ENCODE data around the gene ARHGDIA.

ARHGDIA gene

GRCh38 chr17:81905993-81906392 lies 34.9 kb upstream of the ARHGDIA start:
- DNase-seq (ENCODE audit: low spot score), result no peak

- DNase-seq (ENCODE audit: low spot score), result no peak
Measured at GRCh38 chr17:81905424-81905875, 34.3 kb upstream of the ARHGDIA start.

- DNase-seq (ENCODE audit: low spot score), result no peak
Measured at GRCh38 chr17:81904600-81905423, 33.7 kb upstream of the ARHGDIA start.

GRCh38 chr17:81903896-81904599 lies 32.9 kb upstream of the ARHGDIA start:
- DNase-seq (ENCODE audit: low spot score), result no peak

DNA sequence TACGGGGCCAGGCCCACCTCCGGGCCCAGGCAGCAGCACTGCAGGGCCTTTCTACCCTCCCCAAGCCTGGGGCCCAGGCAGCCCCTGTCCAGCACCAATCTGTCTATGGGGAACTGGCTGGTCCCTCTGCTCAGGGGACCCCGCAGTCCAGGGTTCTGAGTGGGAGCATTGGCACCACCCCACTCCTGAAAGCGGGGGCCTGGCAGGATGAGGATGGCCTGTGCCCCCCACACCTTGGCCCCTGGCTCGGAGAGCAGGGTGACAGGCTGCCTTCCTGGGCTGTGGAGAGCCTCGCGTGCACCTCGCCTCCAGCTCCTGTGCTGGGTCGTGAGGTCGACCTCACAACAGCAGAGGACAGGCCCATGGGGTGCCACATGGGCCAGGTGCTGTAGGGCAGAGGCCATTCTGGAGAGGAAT lies 32.3 kb upstream of the ARHGDIA start:
- DNase-seq (ENCODE audit: low spot score), result no peak

DNA sequence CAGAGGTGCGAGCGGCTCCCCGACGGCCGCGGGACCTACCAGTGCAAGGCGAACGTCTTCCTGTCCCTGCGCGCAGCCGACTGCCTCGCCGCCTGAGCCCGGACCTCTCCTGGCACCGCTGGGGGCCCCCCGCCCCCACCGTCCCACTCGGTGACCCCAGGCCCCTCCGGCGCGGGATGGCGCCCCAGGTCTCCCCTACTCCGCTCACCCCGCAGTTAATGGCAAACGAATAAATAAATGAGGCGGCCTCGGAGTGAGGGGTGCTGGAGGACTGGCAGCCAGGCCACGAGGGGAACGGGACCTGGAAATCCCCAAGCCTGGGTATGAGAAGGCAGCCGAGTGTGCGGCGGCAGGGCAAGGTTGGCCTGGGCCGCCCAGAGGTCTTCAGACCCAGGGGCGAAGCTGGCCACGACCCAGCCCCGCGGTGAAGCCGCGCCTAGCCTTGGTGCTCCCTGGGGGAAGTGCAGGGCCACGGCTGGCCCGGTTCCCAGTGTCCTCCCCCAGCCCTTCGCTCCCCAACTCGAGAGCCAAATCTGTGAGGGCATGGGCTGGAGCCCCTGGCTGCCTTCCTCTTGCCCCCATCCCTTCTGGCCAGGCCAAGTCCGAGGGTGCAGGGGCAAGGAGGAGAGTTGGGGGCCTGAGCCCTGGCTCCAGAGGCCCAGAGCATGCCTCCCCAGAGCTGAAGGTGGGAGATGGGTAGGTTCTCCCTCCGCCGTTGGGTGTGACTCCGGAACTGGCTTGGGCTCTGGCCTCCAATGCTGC lies 31.7 kb upstream of the ARHGDIA start:
- DNase-seq (ENCODE audit: low spot score), result no peak

GRCh38 chr17:81902023-81902652 lies 31.0 kb upstream of the ARHGDIA start, which contains the start of gene NPB:
Gene NPB, plus strand, starts transcription at chr17:81902238. Its CDS starts 40 bp downstream, at chr17:81902278.
- no peak for DNase-seq (ENCODE audit: low spot score)

DNA sequence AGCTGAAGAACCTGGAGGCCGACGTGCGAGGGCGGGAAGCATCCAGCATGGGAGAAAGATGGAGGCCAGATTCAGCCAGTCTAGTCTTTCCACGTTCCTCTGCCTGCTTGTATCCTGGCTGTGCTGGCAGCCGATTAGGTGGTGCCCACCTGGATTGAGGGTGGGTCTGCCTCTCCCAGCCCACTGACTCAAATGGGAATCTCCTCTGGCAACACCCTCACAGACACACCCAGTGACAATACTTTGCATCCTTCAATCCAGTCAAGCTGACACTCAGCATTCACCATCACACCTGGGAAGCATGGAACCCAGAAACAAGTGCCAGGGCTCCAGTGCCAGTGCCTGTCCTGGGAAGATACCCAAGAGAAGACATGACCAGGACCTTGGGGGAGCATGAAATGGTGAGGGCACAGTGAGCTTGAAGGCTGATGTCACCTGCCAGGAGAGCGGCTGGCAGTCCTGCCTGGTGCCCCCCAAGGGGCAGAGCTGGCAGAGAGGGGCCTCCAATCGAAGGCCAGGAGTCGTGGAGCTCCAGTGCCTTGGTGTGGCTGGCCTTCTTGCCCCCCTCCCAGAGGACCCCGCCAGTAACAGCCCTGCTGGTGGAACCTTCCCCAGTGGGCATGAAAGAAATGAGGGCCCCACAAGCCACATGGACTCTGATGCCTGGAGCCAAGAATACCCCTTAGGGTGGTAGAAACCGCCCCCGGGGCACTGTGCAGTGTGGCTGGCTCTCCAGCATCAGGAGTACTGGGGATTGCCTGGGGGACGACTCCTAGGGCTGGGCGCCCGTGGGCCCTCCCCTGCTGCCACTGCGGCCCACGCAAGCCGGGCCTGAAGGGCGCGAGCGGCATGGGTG lies 30.3 kb upstream of the ARHGDIA start:
- no peak for DNase-seq (ENCODE audit: low spot score)

DNA sequence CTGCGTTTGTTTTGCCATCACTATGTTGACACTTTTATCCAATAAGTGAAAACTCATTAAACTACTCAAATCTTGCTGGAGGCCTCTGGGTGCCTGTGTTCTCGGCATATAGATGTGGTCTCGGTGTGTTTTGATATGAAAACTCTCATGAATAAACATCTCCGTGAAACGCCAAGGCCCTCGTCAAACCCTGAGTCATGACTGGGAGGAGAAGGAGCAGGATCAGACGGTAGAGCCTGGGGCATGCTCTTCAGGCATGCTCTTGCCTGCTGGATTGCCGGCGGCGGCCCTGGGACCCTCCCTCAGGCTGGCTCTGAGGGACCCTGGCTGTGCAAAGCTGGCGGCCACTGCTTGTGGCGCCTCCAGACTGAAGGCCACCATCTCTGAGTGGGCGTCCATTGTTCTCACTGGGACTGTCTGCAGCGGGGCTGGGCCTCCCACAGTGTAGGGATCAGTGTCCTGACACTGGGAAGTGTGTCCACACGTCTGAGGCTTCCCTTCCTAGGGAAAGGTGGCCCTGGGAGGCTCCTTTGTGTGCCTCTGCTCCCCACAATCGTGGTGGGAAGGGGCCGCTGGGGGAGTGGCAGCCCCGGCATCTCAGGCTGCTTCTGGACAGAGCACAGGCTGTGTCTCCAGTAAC lies 29.2 kb upstream of the ARHGDIA start:
- no peak for DNase-seq (ENCODE audit: low spot score)

DNA sequence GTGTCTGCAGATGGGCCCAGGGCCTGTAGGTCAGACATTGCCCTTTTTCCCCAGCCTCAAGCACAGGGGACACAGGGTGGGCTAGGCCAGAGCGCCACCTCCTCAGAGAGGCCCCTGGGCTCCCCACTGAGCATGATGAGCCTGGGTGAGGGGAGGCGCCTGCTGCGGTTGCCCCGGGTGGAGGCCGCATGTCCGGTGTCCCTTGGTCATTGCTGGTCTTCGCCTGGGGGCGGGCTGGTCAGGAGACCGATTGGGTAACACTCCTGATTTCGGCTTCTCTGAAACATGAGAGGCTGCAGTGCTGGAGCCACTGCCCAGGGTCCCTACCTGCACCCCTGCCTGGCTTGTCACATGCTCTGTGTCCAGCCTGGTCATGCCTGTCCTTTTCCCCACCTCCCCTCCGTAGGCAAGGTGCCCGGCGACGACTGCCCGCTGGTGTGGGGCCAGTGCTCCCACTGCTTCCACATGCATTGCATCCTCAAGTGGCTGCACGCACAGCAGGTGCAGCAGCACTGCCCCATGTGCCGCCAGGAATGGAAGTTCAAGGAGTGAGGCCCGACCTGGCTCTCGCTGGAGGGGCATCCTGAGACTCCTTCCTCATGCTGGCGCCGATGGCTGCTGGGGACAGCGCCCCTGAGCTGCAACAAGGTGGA lies 28.5 kb upstream of the ARHGDIA start:
- DNase-seq (ENCODE audit: low spot score), result no peak

DNA sequence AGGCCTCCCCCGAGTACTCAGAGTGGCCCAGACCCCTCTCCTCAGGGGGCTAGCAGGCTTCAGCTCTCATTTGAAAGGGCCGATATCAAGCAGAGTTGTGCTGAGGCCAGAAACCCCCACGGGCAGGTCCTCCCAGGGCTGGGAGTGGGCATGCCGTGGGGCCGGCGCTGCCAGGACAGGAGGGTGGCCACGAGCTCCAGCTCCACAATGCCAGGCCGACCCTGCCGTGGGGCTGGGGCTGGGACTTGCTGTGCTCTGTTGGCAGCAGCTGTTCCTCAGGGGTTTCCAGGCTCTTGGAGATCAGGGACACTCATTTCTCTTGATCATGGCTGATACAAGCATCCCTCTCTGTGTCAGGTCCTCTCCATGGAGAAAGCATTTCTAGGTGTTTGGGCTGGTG lies 27.7 kb upstream of the ARHGDIA start:
- DNase-seq (ENCODE audit: low spot score), result no peak

DNA sequence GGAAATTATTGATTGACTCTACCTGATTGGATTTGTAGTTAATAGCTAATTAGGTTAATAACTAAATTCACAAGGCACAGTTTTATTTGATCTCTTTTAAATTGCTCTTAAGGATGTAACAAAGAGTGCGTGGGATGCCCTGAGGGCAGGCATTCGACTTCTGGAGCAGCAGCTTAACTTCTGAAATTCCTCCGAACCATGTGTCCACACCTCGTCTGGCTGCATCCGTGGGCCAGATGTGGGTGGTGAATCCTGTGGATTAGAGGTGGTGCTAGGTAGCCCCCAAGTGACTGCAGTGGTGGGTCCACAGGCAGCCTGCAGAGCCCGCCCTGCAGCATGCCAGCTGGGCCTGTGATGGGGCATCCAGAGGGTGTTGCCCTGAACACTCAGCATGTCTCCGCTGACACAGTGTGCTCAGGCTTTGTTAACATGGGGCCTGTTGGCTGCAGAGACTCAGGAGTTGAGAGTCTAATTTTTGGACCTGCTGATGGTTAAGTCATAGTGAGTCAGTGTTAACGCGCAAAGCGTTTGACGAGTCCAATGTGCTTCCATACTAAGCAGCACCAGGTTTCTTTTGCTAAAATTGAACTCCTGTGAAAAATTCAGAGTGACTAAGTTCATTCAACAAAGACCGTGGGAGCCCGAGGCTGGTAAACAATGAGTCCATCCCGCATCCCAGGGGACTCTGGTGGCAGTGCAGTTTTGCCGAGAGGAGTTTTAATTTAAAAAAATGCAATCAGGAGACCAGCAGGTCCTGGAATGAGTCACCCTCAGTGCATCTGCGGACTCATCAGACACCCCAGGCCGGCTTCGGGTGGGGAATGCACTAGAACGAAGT lies 27.1 kb upstream of the ARHGDIA start:
- DNase-seq (ENCODE audit: low spot score), result no peak

DNA sequence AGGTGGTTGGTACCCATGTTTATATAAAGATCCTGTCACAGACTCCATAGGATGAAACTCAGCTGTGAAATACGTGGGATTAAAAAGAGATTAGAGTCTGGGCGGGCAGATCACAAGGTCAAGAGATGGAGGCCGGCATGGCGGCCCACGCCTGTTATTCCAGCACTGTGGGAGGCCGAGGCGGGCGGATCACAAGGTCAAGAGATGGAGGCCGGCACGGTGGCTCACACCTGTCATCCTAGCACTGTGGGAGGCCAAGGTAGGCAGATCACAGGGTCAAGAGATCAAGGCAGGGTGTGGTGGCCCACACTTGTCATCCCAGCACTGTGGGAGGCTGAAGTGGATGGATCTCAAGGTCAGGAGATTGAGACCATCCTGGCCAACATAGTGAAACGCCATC lies 24.3 kb upstream of the ARHGDIA start:
- no peak for DNase-seq (ENCODE audit: low spot score)

- DNase-seq (ENCODE audit: low spot score), result no peak
Measured at GRCh38 chr17:81891303-81891552, 20.1 kb upstream of the ARHGDIA start.

DNA sequence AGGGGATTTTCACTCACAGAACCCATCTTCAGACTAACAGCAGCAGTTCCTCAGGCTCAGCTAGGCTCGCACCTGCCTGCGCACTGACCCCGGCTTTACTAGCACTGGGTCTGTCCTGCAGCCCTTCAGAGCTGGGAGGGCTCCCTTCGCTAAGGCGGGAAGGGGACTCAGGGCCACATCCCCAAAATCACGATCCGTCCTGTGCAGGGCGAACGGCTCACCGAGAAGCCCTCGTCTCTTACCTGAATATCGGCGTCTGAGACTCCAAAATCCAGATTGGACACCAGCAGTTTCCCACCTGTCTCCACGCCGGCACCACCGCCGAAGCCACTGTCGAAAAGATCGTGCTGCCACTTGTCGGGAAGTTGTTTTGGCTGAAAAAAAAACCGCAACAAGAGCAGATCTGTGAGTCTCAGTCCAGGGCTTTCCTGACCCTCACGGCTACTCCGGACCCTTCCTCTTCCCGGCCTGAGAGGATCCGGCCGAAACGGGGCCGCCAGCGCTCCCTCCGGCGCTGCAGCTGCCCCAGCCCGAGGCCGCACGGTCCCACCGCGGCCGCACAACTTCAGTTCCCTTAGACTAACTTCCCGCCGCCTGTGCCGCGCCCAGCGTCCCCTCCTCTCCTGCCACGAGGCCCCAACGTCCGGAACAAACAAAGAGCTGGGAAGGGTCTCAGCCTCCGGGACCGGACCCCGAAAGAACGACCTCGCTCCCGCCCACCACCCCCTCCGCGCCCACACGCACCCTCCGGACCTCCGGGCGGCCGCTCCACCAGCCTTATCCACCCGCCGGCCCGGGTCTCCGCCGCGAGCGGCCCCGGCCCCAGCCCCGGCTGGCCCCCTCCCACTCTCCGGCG lies 19.5 kb upstream of the ARHGDIA start:
- no peak for DNase-seq (ENCODE audit: low spot score)

GRCh38 chr17:81889602-81890001 lies 18.5 kb upstream of the ARHGDIA start:
- no peak for DNase-seq (ENCODE audit: low spot score)

DNA sequence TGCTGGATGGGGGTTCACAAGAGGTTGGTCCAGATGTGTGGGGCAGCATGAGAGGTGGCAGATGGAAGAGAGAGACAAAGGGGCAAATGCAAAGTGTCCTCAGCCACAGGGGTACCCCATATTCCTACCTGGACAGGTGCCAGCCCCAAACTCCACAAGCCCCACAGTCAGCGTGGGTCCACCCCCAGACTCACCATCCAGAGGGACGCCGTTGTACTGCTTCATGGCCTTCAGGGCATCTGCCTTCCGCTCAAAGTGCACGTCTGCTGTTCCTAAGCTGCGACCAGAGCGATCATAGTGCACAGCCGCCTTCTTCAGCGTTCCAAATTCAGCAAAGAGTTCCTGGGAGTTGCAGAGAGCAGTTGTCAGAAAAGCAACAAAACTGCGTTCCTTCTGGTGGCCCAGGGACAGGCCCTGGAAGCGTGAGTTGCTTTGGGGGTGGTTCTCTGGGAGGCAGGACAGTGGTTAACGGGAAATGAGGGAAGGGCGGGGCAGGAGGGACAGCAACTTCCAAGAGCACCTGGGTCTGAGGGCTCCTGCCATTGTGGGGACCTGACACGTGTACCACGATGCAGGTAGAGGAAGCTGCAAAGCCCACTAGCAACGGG lies 18.0 kb upstream of the ARHGDIA start:
- no peak for DNase-seq (ENCODE audit: low spot score)
